Coronary artery (tissue), 2 donors: ENCODE data around the gene ESPN.

Experiments used
- DNase-seq: peaks from one replicate; pipeline ENCODE4 v3.0.0-alpha.2; 2017; ENCODE audit warnings: low spot score
- H3K27ac ChIP-seq, 2 donors: fragments of 200-600 bp; sonication (generic); one replicate each; pipeline ENCODE4 v1.5.1; 2016 to 2019
- H3K4me3 ChIP-seq: fragments of 200-600 bp; sonication (generic); 2 replicates; pipeline ENCODE4 v1.5.1; 2016; ENCODE audit warnings: mild to moderate bottlenecking, moderate library complexity
- CTCF ChIP-seq: fragments of 200-600 bp; sonication (generic); IDR thresholded peaks from one replicate; pipeline ENCODE4 v1.5.1; 2019; ENCODE audit warnings: antibody characterized with exemption

The ESPN gene

GRCh38 chr1:6507037-6507428 is 82.5 kb downstream of the ESPN start:
- Histone ChIP-seq H3K27ac (no peak overlapping the region), H3K4me3 (no peak overlapping the region)
- DNase-seq, result no peak
- no peak for TF ChIP-seq CTCF

- DNase-seq, result no peak
- H3K4me3 ChIP-seq, result no peak overlapping the region
- no peak for TF ChIP-seq CTCF
- no peak overlapping the region for H3K27ac ChIP-seq
These were observed 82.9 kb downstream of the ESPN start for GRCh38 chr1:6507461-6507911.

GRCh38 chr1:6508154-6508815 is 83.7 kb downstream of the ESPN start:
- no peak overlapping the region for H3K4me3 ChIP-seq
- no peak for TF ChIP-seq CTCF
- DNase-seq, result no peak
- H3K27ac ChIP-seq, result no peak overlapping the region

- no peak for TF ChIP-seq CTCF
- DNase-seq, result no peak
- Histone ChIP-seq H3K27ac (peak overlapping the region in 1 of 2 donors; percentile 11), H3K4me3 (no peak overlapping the region)
These were observed 84.2 kb downstream of the ESPN start for GRCh38 chr1:6508816-6509189.

- H3K4me3 ChIP-seq, result no peak overlapping the region
These were observed 84.8 kb downstream of the ESPN start for GRCh38 chr1:6509220-6509918.

GRCh38 chr1:6509919-6510291 is 85.3 kb downstream of the ESPN start:
- DNase-seq, result no peak
- TF ChIP-seq CTCF, result no peak
- Histone ChIP-seq H3K27ac (peak overlapping the region in 1 of 2 donors; percentile 16), H3K4me3 (no peak overlapping the region)

More at GRCh38 chr1:6509220-6509918, 84.8 kb downstream of the ESPN start:
- TF ChIP-seq CTCF, result no peak
- no peak for DNase-seq
- H3K27ac ChIP-seq, result peak overlapping the region in 1 of 2 donors; percentile 16

GRCh38 chr1:6510493-6510892 is 85.9 kb downstream of the ESPN start:
- H3K27ac ChIP-seq, result no peak overlapping the region

More at GRCh38 chr1:6510493-6510892, 85.9 kb downstream of the ESPN start:
- TF ChIP-seq CTCF, result no peak
- no peak overlapping the region for H3K4me3 ChIP-seq
- no peak for DNase-seq
